ENCODE results near the gene CADM3.

The CADM3 gene, protein sequence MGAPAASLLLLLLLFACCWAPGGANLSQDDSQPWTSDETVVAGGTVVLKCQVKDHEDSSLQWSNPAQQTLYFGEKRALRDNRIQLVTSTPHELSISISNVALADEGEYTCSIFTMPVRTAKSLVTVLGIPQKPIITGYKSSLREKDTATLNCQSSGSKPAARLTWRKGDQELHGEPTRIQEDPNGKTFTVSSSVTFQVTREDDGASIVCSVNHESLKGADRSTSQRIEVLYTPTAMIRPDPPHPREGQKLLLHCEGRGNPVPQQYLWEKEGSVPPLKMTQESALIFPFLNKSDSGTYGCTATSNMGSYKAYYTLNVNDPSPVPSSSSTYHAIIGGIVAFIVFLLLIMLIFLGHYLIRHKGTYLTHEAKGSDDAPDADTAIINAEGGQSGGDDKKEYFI

DNA sequence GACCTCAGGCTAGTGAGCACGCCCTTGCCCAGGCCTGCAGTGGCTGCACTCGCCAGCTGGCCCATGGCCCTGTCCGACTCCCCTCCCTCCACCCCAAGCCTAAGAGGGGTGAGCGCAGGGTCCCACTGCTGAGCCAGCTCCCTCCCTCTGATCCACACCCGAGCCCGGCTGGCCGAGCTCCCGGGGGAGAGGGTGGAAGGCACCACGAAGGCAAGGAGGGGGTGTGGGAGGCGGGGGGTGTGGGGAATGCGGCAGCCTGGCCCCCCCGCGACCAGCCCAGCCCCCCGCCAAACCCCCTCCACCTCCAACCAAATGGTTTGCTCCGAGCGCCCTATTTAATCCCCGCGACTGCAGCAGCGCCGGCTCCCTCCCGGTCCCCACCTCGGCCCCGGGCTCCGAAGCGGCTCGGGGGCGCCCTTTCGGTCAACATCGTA, at the start of gene CADM3:
Gene CADM3 (plus strand): TSS at position 362 of the 434 bp plus-strand sequence. CDS start 151 bp downstream, outside the sequence.
- Mint-ChIP-seq H3K9me3 (ENCODE audit: low read depth) (no peaks in the 10 kb centered on the region), H3K4me1 (ENCODE audit: low read depth) (peaks cover 7% of the 10 kb centered on the region), H3K4me3 (peak within 1 kb of the TSS; percentile 11), H3K36me3 (no peaks in the 10 kb centered on the region), H3K27ac (no peak within 1 kb of the TSS), H3K27me3 (peaks cover 37% of the 10 kb centered on the region)

DNA sequence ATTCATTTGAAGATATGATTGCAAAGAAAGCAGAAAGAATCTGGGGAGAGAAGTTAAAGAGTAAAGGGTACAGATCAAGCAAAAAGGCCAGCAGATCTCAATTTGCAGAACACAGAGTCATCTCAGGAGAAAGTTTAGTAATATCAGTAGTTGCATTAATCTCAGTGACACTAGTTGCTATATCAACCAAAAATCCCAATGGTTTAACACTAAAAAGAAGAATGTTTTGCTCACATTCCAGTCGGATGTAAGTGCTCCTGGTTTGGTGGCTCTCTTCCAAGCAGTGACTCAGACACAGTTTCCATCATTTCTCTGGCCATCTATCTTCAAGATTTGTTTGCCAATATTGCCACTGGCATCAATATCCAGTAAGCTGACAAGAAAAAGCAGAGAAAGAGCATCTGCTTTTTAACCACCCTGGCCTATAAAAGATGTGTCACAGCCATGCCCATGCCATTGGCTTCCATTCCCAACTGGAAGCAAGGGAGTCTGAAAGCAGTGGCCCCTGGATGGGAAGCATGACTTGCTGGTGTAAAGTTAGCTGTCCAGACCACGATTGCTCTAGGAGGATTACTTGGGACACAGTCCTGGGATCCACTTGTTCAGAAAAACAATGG, 49.3 kb upstream of the CADM3 start:
- Mint-ChIP-seq H3K27ac (no peak overlapping the region), H3K4me1 (ENCODE audit: low read depth) (no peaks in the 10 kb centered on the region), H3K36me3 (no peaks in the 10 kb centered on the region), H3K27me3 (peaks cover 8% of the 10 kb centered on the region), H3K4me3 (no peak overlapping the region), H3K9me3 (ENCODE audit: low read depth) (no peaks in the 10 kb centered on the region)

DNA sequence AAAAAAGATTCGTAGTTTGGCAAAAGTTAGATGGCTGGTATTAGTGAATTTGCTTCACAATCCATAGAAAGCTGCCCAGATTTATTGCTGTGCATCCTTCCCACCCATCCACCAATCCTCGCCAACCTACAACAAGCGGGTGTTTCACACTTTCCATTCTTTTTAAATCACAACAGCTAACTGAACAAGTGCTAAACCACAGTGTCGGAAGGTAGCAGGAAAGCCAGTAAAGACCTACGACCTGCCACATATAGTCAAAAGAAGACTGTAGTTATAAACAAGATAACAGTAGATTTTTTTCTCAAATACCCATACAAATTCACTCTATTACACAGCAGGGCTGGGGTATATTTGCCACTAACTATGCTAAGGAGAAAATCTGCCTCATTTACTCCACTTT, 47.8 kb upstream of the CADM3 start:
- Mint-ChIP-seq H3K4me1 (ENCODE audit: low read depth) (no peaks in the 10 kb centered on the region), H3K9me3 (ENCODE audit: low read depth) (no peaks in the 10 kb centered on the region), H3K4me3 (no peak overlapping the region), H3K36me3 (no peaks in the 10 kb centered on the region), H3K27me3 (peaks cover 8% of the 10 kb centered on the region), H3K27ac (no peak overlapping the region)

DNA sequence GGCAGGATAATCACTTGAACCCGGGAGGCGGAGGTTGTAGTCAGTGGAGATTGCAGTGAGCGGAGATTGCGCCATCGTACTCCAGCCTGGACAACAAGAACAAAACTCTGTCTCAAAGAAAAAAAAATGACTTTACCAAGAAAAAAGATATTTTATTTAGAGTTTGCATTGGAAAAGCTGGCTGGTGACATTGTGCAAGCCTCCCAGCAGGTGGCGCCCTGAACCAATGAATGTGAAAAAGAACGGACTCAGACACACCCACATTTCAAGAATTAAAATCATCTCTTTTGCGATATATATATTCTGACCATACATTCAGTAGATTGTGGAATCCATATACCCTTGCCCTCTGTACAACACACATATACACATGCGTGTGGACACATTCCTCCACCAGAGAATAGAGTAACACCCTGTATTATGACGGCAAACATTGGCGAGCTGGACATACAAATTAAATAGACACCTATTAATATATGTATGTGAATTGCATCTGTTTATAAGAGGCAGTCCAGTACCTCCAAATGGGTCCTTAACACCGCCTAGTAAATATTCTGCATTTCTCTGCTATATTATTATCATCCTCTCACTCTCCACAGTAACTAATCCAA, 39.0 kb upstream of the CADM3 start:
- Mint-ChIP-seq H3K9me3 (ENCODE audit: low read depth) (no peaks in the 10 kb centered on the region), H3K36me3 (no peaks in the 10 kb centered on the region), H3K27ac (no peak overlapping the region), H3K27me3 (no peaks in the 10 kb centered on the region), H3K4me1 (ENCODE audit: low read depth) (no peaks in the 10 kb centered on the region), H3K4me3 (no peak overlapping the region)

DNA sequence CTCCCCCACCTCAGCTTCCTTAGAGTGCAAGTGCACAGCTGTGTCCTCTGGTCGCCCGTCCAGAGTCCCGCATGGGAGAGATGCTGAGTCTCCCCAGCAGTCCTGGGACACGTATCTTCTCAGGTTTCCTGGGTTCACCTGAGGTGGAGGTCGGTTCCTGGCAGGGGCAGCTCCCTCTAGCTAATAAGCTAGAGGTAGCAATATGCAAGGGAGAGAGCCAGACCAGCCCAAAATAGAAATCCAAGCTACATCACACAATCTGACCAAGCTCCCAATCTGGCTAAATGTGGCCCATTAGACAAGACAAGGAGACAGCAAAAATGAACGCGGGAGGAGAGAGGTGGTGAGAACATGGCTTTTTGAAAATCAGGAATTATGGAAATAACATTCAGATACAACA, 30.9 kb upstream of the CADM3 start:
- H3K4me1 Mint-ChIP-seq (ENCODE audit: low read depth), result no peaks in the 10 kb centered on the region
- no peak overlapping the region for H3K27ac Mint-ChIP-seq

DNA sequence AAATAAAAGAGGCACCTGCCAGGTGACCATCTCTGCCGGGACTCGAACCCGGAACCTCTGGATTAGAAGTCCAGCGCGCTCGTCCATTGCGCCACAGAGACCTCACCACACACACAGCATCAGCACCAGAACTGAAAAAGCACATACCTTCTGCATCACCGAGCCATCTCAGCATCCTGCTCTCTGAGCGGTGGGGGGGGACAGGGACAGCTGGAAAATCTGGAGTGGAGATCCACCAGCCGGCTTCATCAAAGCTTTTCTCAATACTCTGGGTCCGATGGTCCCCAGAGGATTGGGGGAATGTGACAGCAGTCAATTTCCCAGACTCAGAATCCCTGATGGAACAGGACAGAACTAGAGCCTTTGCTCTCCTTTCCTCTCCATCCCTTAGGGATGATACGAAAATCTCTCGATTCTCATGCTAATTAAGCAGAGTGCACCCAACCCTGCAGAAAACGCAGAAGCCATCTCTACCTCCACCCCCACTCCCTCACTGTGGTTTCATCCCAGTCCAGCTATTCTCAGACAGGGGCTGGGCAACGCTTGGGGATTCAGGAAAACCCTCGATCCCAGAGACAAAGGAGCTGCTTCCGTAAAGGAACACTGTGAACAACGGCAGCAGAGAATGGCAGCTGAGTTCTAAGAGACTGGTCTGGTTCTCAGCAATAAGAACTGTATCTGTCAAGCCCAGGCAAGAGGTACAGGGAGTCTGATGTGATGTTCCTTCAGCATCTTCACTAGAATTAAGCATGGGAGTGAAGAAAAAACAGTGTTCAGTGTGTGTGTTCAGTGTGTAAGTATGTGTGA, 29.6 kb upstream of the CADM3 start:
- Mint-ChIP-seq H3K4me3 (no peak overlapping the region), H3K4me1 (ENCODE audit: low read depth) (no peaks in the 10 kb centered on the region), H3K27me3 (peaks cover 13% of the 10 kb centered on the region), H3K36me3 (no peaks in the 10 kb centered on the region), H3K9me3 (ENCODE audit: low read depth) (no peaks in the 10 kb centered on the region), H3K27ac (no peak overlapping the region)

More for the DNA sequence above, 30.9 kb upstream of the CADM3 start:
- peaks cover 11% of the 10 kb centered on the region for H3K27me3 Mint-ChIP-seq
- no peak overlapping the region for H3K4me3 Mint-ChIP-seq
- no peaks in the 10 kb centered on the region for H3K9me3 Mint-ChIP-seq (ENCODE audit: low read depth)
- H3K36me3 Mint-ChIP-seq, result no peaks in the 10 kb centered on the region

DNA sequence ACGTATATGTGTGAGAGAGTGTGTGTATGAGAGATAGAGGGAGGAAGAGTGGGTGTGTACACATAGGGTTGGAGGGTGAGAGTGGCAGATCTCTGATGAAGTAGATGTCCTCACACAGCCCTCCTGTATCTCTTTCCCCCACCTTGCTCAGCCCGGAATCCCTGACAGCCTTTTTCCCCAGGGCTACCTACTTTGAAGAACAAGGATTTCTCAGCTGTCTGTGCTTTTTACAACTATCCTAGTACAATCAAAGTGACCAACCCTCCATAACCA, 29.1 kb upstream of the CADM3 start:
- Mint-ChIP-seq H3K27me3 (peaks cover 13% of the 10 kb centered on the region), H3K4me3 (no peak overlapping the region), H3K27ac (no peak overlapping the region), H3K4me1 (ENCODE audit: low read depth) (no peaks in the 10 kb centered on the region), H3K9me3 (ENCODE audit: low read depth) (no peaks in the 10 kb centered on the region), H3K36me3 (no peaks in the 10 kb centered on the region)

DNA sequence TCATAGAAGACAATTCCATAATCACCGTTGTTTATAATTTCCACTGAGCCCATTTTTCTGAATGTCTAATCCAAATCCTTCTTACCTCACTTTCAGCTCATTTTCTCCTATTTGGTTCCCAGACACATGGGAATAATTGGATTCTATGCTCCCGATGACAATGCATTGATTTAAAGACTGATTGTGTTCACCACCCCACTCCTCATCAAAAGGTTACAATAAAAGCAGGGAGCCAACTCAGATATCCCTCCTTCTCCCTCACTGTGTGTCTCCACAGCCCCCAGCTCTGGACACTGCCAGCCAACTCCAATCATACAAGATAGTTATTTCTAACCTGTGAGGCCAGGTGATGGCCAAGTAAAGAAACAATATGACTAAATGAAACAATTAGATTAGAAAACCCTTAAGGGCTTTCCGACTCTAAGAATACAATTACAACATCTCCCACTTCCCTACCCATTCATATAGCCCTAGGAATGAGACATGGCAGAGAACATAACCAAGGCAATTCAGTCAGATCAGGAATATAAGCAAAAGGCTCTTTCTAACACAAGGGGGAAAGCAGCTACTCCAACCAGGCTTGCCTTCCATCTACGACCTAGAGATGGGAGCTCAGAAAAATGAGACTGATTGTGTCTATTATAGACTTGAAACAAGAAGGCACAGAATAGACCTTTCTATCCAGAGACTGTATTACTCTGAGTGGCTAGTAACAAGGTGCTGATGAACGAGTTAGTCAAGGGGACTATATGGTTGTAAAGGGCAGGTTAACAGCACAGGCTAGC, 28.5 kb upstream of the CADM3 start:
- no peaks in the 10 kb centered on the region for H3K36me3 Mint-ChIP-seq
- no peaks in the 10 kb centered on the region for H3K4me1 Mint-ChIP-seq (ENCODE audit: low read depth)
- H3K27me3 Mint-ChIP-seq, result peaks cover 11% of the 10 kb centered on the region
- H3K9me3 Mint-ChIP-seq (ENCODE audit: low read depth), result no peaks in the 10 kb centered on the region
- H3K27ac Mint-ChIP-seq, result no peak overlapping the region
- H3K4me3 Mint-ChIP-seq, result no peak overlapping the region

DNA sequence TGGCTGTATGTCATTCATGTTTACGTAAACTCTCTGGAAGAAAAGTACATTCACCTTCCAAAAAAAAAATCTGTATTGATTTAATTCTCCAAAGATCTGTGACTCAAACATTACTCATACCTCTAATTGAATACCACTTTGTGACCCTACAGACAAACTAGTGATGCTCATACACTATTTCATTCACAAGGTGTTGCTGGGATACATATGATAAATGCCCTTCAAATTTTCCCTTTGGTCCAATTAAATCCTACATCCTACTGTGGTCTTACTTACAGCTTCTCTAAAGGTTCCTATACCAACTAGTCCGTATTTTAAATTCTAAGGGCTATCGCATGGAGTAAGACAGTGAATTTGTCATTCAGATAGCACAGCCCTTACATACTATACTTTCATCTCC, 26.8 kb upstream of the CADM3 start:
- Mint-ChIP-seq H3K27me3 (peaks cover 7% of the 10 kb centered on the region), H3K27ac (no peak overlapping the region), H3K4me1 (ENCODE audit: low read depth) (no peaks in the 10 kb centered on the region), H3K4me3 (no peak overlapping the region), H3K36me3 (no peaks in the 10 kb centered on the region), H3K9me3 (ENCODE audit: low read depth) (no peaks in the 10 kb centered on the region)

DNA sequence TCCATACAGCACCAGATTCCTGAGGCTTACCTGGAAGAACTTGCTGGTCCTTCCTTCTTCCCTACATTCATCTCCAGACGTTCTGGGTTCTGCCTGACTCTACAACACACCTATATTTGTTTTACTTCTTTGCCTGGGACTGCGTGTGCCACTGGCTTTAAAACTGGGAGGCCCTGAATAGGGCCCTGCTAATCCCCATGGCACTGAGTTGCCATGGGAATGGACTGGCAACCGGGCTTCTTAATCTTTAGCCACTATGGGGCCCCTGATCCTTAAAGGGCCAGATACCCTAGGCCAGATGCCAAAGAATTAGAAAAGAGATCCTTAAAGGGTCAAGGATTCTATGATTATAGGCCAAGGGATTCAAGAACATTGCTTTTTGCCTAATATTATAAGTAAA, 24.4 kb upstream of the CADM3 start:
- Mint-ChIP-seq H3K4me1 (ENCODE audit: low read depth) (no peaks in the 10 kb centered on the region), H3K27ac (no peak overlapping the region), H3K4me3 (no peak overlapping the region), H3K27me3 (peaks cover 6% of the 10 kb centered on the region), H3K9me3 (ENCODE audit: low read depth) (no peaks in the 10 kb centered on the region), H3K36me3 (no peaks in the 10 kb centered on the region)

DNA sequence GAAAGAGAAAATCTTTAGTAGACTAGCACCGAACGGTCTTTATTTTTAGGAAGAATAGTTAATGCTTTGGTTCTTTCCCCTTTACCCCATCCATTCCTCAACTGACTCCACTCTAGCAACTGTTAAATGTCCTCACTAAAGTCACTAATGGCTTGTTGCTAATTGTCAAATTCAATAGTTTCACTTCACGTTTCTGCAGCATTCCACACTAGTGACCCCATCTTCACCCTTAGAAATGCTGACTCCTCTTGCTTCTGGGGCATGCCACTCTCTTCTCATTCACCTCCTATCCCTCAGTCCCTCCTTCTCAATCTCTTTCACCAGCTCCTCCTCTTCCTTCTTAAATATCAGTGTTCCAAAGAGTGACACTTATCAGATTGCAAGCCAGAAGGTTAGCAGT, 19.4 kb upstream of the CADM3 start:
- H3K27me3 Mint-ChIP-seq, result peaks cover 18% of the 10 kb centered on the region
- no peak overlapping the region for H3K4me3 Mint-ChIP-seq
- no peak overlapping the region for H3K27ac Mint-ChIP-seq
- no peaks in the 10 kb centered on the region for H3K9me3 Mint-ChIP-seq (ENCODE audit: low read depth)
- H3K4me1 Mint-ChIP-seq (ENCODE audit: low read depth), result no peaks in the 10 kb centered on the region
- H3K36me3 Mint-ChIP-seq, result no peaks in the 10 kb centered on the region

DNA sequence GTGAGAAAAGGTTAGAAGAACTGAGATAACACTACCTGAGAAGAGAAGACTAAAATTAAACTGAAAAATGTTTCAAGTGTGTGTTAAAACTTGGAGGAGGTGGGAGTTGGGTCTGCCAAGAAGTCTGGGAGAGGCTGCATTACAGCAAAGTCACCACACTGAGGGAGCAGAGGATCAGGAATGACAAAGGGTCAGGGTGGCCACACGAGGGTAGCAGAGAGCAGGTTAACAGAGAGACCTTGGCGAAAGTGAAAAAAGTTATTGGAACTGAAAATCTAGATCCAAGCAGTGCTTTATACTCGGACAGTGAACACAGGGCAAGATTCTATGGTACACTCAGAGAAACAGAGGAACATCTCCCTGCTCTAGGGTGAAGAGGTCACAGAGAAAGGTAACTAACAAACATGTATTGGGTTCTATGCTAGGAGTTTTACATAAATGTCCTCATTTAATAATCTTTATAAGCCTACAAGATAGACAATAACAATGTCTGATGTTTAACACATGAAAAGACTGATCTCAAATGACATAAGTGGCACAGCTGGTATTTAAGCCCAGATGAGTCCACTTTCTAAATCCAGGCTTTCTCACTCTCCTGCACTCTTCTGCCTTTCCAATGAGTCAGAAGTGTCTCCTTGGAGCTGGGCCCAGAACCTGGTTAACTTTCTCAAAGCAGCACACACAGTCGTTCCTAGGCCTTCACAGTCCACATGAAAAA, 10.3 kb upstream of the CADM3 start:
- peaks cover 2% of the 10 kb centered on the region for H3K4me1 Mint-ChIP-seq (ENCODE audit: low read depth)
- H3K27me3 Mint-ChIP-seq, result peaks cover 32% of the 10 kb centered on the region
- no peaks in the 10 kb centered on the region for H3K36me3 Mint-ChIP-seq
- no peak overlapping the region for H3K27ac Mint-ChIP-seq
- H3K9me3 Mint-ChIP-seq (ENCODE audit: low read depth), result no peaks in the 10 kb centered on the region
- no peak overlapping the region for H3K4me3 Mint-ChIP-seq

DNA sequence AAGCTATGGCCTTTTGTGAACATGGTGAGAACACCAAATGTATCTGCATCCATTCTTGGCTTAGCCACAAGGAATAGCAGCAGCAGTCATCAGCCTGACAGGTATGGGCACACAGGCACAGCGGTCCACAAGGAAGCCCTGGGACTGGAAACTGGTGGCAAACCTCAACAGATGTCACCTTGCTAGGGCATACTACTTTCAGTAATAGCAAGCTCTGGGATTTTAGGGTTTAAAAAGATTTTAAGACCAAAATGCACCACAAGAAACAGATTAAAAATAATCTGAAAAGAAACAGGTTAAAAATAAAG, 9.7 kb upstream of the CADM3 start:
- H3K36me3 Mint-ChIP-seq, result no peaks in the 10 kb centered on the region
- no peaks in the 10 kb centered on the region for H3K9me3 Mint-ChIP-seq (ENCODE audit: low read depth)
- no peak overlapping the region for H3K4me3 Mint-ChIP-seq

More for the DNA sequence above, 9.7 kb upstream of the CADM3 start:
- no peak overlapping the region for H3K27ac Mint-ChIP-seq
- H3K4me1 Mint-ChIP-seq (ENCODE audit: low read depth), result peaks cover 2% of the 10 kb centered on the region
- peaks cover 35% of the 10 kb centered on the region for H3K27me3 Mint-ChIP-seq
